GM19035 (cell line): Measurements from ENCODE around the gene PSIP1.
A peak's percentile ranks its signal among the peaks of the same experiment; 100 is the strongest.
"Not testable (repeated sequence)": the region's sequence is repeated elsewhere in the genome, so short reads cannot be mapped to it uniquely, and the experiment has no call there.

ENCODE experiments used
- ATAC-seq: cut with Tn5 transposase; IDR thresholded peaks from one replicate; pipeline ENCODE4 v1.9.1; 2021; ENCODE audit not compliant: unreplicated experiment

PSIP1 gene

DNA sequence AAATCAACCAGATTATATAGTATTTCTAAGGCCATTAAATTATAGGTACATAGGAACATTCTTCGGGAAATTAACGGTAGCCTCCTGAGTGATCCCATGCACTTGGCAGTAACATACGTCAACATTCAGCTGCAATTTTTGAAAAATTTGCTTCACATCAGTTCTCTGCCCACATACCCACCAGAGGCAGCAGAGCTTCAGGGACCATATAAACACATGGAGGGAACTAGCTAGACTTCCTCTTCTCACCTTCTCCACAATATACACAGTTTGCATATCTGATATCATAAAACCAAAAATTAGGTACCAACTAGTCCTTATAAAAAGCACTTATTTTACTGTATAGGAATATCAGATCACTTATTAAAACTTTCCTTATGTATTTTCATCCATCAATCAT, 4.8 kb downstream of the PSIP1 start:
- ATAC-seq = no peak

DNA sequence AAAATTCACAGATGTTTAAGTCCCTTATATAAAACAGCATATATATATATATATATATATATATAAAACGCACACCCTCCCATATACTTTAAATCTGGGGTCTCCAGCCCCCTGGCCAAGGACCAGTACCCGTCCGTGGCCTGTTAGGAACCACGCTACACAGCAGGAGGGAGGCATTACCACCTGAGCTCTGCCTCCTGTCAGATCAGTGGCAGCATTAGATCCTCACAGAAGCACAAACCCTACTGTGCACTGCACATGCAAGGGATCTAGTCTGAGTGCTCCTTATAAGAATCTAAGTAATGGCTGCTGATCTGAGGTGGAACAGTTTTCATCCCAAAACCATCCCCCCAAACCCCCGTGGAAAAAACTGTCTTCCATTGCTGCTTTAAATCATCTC, 9.0 kb downstream of the PSIP1 start:
- no peak for ATAC-seq

DNA sequence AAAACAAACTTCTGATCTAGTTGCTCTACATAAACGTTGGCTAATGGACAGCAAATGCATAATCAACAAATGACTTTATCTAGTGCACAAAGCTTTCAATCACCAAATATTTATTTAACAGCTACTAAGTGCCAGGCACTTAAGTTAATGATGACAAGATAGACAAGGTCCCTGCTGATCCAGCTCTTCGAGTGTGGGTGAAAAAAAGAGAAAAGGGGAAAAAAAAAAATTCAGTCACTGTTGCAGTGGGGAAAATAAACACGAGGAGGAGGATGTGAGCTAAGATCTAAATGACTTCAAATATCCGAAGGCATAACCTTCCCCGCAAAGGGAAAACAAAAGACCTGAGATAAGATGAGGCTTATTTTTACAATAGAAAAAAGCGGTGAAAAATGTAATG, 9.6 kb downstream of the PSIP1 start:
- ATAC-seq = no peak

DNA sequence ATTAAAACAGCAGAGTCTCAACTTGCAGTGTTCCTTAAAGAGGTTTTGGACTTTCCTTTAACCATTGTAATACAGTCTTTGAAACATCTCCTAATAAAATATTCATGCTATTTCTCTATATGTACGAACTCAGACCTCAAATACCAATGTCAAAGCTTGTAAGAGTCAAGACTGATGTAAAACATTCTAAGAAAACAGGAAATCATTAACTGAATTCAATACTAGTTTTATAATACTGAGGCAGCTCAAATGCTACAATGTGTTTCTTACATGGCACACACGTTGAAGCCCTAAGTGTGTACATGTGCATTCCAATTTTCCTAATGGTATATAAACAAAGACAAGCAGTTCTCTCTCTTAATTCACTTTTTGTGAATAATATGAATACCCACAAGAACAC, 11.6 kb downstream of the PSIP1 start:
- no peak for ATAC-seq

DNA sequence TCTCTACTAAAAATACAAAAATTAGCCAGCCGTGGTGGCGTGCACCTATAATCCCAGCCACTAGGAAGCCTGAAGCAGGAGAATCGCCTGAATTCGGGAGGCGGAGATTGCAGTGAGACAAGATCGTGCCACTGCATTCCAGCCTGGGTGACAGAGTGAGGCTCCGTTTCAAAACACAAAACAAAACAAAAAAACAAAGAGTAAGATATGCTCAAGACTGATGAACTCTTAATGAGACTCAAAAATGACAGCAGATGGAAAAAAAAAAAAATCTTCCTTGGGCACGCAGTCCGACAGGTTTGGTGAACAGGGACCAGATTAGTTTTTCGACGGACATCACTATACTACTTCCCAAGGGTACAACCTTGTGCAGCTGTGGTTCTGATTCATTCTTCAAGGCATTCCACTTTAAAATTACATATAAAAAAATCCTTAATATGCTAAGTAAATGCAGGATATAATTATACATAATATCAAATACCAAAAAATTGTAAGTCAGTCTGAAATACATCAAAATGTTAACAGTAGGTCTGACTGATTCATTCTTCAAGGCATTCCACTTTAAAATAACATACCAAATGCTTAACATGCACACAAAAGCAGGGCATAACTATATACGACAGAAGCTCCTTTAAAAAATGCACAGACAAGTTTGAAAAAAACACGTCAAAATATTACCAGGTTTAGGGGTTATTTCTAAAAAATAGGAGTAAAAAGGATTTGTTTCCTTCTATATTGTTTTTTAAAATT, 12.3 kb downstream of the PSIP1 start:
- no peak for ATAC-seq

- ATAC-seq = no peak
Measured at GRCh38 chr9:15492485-15493150, 18.2 kb downstream of the PSIP1 start.

GRCh38 chr9:15491950-15492349, 18.8 kb downstream of the PSIP1 start:
- ATAC-seq = no peak

- ATAC-seq = no peak
Measured at GRCh38 chr9:15485836-15486666, 24.7 kb downstream of the PSIP1 start.

GRCh38 chr9:15484802-15485201, 26.0 kb downstream of the PSIP1 start:
- no peak for ATAC-seq

DNA sequence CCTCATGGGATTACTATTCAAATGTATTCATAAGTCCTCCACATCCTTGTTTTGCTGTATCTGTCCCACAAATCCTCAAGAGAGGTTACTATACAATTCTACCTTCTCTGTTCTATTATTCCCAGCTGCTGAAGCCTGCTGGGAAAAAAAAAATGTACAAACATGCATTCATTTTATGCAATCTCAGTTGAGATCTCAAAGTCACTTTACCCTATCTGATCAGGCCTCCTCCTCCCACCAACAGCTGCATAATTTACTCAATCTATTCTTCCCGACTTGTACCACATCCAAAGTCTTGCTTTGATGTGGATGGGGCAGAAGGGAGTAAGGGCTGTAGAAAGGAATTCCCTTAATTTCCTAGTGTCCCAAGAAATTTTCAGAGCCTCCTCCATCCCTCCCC, 28.6 kb downstream of the PSIP1 start:
- no peak for ATAC-seq

- no peak for ATAC-seq
Measured at GRCh38 chr9:15480028-15480427, 30.7 kb downstream of the PSIP1 start.

DNA sequence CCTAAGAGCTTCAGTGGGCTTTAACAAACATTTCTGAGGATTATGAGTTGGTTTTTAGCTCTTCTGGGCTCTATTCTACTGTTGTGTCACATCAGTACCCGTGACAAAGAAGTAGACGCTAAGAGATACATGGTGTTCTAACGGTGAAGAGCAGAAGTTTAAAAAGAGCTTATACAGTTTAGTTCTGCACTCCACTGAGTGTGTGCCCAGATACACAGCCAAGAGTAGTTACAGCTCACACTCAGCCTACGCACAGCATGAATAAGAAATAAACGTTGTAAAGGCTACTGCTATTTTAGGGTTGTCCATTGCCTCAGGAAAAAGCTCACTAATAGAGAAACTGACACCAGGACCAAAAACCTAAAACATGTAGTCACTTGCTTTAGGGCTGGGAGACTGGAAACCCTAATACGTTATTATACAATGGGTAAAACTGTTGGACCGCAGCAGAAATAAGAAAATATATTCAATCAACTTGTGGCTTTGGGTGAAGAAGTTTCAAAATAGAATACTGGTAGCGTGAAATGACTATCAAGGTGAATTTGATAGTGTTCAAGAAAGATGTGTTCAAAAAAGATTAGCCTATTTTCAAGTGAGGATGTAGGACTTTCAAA, 34.7 kb downstream of the PSIP1 start:
- peak; percentile 38 for ATAC-seq

GRCh38 chr9:15469862-15470261, 40.9 kb downstream of the PSIP1 start:
- no peak for ATAC-seq

- no peak for ATAC-seq
Measured at GRCh38 chr9:15469406-15469805, 41.4 kb downstream of the PSIP1 start.

- no peak for ATAC-seq
Measured at GRCh38 chr9:15468145-15468544, 42.6 kb downstream of the PSIP1 start.

DNA sequence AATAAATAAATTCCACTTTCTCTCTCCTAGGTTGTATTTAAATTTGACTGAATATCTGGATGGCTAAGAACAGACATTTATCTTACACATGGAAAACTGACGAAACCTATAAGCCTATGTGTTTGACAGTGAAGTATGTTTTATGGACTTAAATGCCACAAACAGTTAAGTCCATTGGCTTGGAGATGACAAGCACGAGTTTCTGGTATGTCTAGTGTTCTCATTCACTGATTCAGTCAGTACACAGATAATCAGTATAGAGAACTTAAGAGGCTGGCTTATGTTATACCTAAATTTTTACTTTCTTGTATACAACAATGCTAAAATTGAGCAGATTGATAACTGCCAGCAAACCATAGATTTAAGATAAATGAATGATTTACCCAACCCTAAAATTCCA, 49.2 kb downstream of the PSIP1 start:
- no peak for ATAC-seq

DNA sequence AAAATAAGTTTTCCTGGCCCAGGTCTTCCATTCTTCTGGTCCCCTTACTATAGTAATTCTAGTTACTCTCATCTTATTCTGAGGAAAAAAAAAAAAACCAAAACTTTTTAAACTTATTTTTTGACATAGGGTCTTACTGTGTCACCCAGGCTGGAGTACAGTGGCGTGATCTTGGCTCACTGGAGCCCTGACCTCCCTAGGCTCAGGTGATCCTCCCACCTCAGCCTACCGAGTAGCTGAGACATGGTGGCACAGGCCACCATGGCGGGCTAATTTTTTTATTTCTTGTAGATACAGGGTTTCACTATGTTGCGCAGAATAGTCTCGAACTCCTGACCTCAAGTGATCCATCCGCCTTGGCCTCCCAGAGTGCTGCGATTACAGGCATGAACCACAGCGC, 49.7 kb downstream of the PSIP1 start:
- ATAC-seq = no peak

GRCh38 chr9:15453956-15454355, 56.8 kb downstream of the PSIP1 start:
- no peak for ATAC-seq

DNA sequence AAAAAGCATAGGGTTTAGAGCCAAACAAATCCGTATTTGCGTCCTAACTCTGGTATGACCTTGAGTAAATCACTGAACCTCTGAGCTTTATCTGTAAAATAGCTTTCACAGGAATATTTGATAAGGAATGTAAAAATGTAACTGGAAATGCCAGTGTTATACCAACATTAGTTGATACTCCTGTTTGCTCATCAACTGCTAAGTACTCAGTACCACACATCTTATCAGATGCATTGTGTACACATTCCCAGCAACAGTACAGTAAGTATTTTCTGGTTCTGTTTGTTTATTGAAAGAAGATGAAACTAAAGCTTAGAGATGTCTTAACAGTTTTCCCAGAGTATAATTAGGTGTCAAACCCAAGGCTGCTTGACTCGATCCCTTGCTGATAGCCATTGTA, 66.6 kb downstream of the PSIP1 start:
- no peak for ATAC-seq

GRCh38 chr9:15442264-15442663, 68.5 kb downstream of the PSIP1 start:
- ATAC-seq = not testable (repeated sequence)

- ATAC-seq = not testable (repeated sequence)
Measured at GRCh38 chr9:15441841-15442240, 68.9 kb downstream of the PSIP1 start.
